ENCODE measurements around the gene SESTD1.

The SESTD1 gene

GRCh38 chr2:179264368-179265081 is at the start of gene SESTD1:
Gene SESTD1, minus strand, starts transcription at chr2:179264832. Its CDS starts 72,991 bp downstream, at chr2:179191841.
- TF ChIP-seq TOX (CRISPR knock-in tag; IDR thresholded peaks at IDR 0.05; ENCODE audit: borderline replicate concordance) (no peak), ZFP3 (CRISPR knock-in tag; IDR thresholded peaks at IDR 0.05) (no peak), POU6F1 (CRISPR knock-in tag; IDR thresholded peaks at IDR 0.05; ENCODE audit: borderline replicate concordance, low read depth) (no peak), CREB5 (CRISPR knock-in tag; IDR thresholded peaks at IDR 0.05; ENCODE audit: low read depth) (no peak), ESRRG (CRISPR knock-in tag; IDR thresholded peaks at IDR 0.05) (no peak), TCF4 (CRISPR knock-in tag; IDR thresholded peaks at IDR 0.05; ENCODE audit: borderline replicate concordance) (no peak), GLIS3 (CRISPR knock-in tag; IDR thresholded peaks at IDR 0.05) (no peak), PPARA (CRISPR knock-in tag; IDR thresholded peaks at IDR 0.05; ENCODE audit: borderline replicate concordance) (no peak), OSR1 (CRISPR knock-in tag; IDR thresholded peaks at IDR 0.05) (no peak), ZC3H10 (CRISPR knock-in tag; IDR thresholded peaks at IDR 0.05) (no peak), ZNF565 (CRISPR knock-in tag; conservative IDR thresholded peaks at IDR 0.05; ENCODE audit: low read depth) (no peak), SNAI2 (CRISPR knock-in tag; IDR thresholded peaks at IDR 0.05) (no peak), RARB (CRISPR knock-in tag; IDR thresholded peaks at IDR 0.05) (no peak), CSDC2 (CRISPR knock-in tag; IDR thresholded peaks at IDR 0.05) (no peak), ZNF8 (CRISPR knock-in tag; IDR thresholded peaks at IDR 0.05) (no peak), ARNTL (CRISPR knock-in tag; IDR thresholded peaks at IDR 0.05; ENCODE audit: borderline replicate concordance, low read depth) (no peak), BACH2 (CRISPR knock-in tag; IDR thresholded peaks at IDR 0.05; ENCODE audit: borderline replicate concordance) (no peak), CSRNP3 (CRISPR knock-in tag; IDR thresholded peaks at IDR 0.05) (no peak), ISL1 (CRISPR knock-in tag; IDR thresholded peaks at IDR 0.05) (no peak), ZFP30 (CRISPR knock-in tag; IDR thresholded peaks at IDR 0.05) (no peak)
- peak; percentile 76 for ATAC-seq

GRCh38 chr2:179313057-179313456 is 48.4 kb upstream of the SESTD1 start:
- TF ChIP-seq RARB (CRISPR knock-in tag; IDR thresholded peaks at IDR 0.05) (no peak), TSHZ2 (CRISPR knock-in tag; IDR thresholded peaks at IDR 0.05) (no peak), ZFP30 (CRISPR knock-in tag; IDR thresholded peaks at IDR 0.05) (no peak), PPARA (CRISPR knock-in tag; IDR thresholded peaks at IDR 0.05; ENCODE audit: borderline replicate concordance) (no peak), ZC3H10 (CRISPR knock-in tag; IDR thresholded peaks at IDR 0.05) (no peak), CSRNP3 (CRISPR knock-in tag; IDR thresholded peaks at IDR 0.05) (no peak), ARNTL (CRISPR knock-in tag; IDR thresholded peaks at IDR 0.05; ENCODE audit: borderline replicate concordance, low read depth) (no peak), PATZ1 (CRISPR knock-in tag; IDR thresholded peaks at IDR 0.05; ENCODE audit: borderline replicate concordance) (no peak), BACH2 (CRISPR knock-in tag; IDR thresholded peaks at IDR 0.05; ENCODE audit: borderline replicate concordance) (no peak), ZFP3 (CRISPR knock-in tag; IDR thresholded peaks at IDR 0.05) (no peak), POU6F1 (CRISPR knock-in tag; IDR thresholded peaks at IDR 0.05; ENCODE audit: borderline replicate concordance, low read depth) (no peak), TOX (CRISPR knock-in tag; IDR thresholded peaks at IDR 0.05; ENCODE audit: borderline replicate concordance) (no peak), SNAI2 (CRISPR knock-in tag; IDR thresholded peaks at IDR 0.05) (no peak), ISL1 (CRISPR knock-in tag; IDR thresholded peaks at IDR 0.05) (no peak), TCF4 (CRISPR knock-in tag; IDR thresholded peaks at IDR 0.05; ENCODE audit: borderline replicate concordance) (no peak), GLIS3 (CRISPR knock-in tag; IDR thresholded peaks at IDR 0.05) (no peak), ZNF70 (CRISPR knock-in tag; IDR thresholded peaks at IDR 0.05) (no peak)
- no peak for ATAC-seq

Data from SK-N-SH treated with all-trans-retinoic acid at 6 μM for 48 hours (cell line).